ENCODE data around the gene SIM2. TPM values are rescaled to one million over a fixed set of nuclear protein-coding genes. Genes with fewer than 3 reads are reported as not detected.

The SIM2 gene
- total and polyA plus RNA-seq, 2 donors (not counting 1 experiment from before 2014, with no cell fraction given) = not detected

DNA sequence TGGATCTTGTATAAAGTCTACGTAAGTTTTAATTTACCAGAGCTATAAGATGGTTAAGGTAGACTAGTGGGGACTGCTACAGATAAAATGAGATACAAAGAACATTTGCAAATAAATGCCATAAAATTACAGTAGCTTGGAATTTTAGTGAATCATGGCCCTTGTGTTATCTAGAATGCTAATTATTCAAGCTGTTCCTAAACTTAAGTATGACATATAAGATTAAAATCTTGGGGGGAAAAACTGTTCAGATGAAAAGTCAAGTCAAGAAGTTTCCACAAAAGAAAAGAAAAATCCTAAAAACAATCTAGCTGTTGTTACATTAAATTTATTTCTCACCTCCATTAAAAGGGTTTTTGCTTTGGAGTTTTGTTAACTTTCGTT is 51.7 kb downstream of the SIM2 start:
- intact Hi-C loops (cut with micrococcal nuclease) = no loop called here
- Histone ChIP-seq H3K9ac (ENCODE audit: low read length) (no peak overlapping the region), H4K20me1 (ENCODE audit: control insufficient read depth, insufficient read depth, low read length, poor library complexity, severe bottlenecking) (no peaks in the 10 kb centered on the region), H3K4me2 (replicated peaks; ENCODE audit: low read depth, low read length, poor library complexity, severe bottlenecking) (no peak overlapping the region), H3K27ac (ENCODE audit: low read length in 2 of 2) (no peak overlapping the region), H3K36me3 (replicated peaks in 1 of 2; ENCODE audit: control extremely low read depth in 1 of 2, control insufficient read depth in 1 of 2, extremely low read depth in 1 of 2, insufficient read depth in 2 of 2, low read length in 1 of 2) (no peaks in the 10 kb centered on the region), H2AFZ (ENCODE audit: insufficient read depth, low read depth, low read length, poor library complexity, severe bottlenecking) (no peak overlapping the region), H3K27me3 (replicated peaks in 1 of 4; ENCODE audit: control extremely low read depth in 1 of 4, control insufficient read depth in 3 of 4, insufficient read depth in 4 of 4, low read length in 3 of 4) (peaks cover 0 to 21% (median 6%) of the 10 kb centered on the region in 4 experiments), H3K4me1 (ENCODE audit: control insufficient read depth in 2 of 2, insufficient read depth in 2 of 2, low read length in 2 of 2) (peaks cover 0 to 5% of the 10 kb centered on the region in 2 donors), H3K4me3 (ENCODE audit: control extremely low read depth in 1 of 5, extremely low read depth in 1 of 5, insufficient read depth in 1 of 5, low read depth in 2 of 5, low read length in 4 of 5) (no peak overlapping the region), H3K79me2 (ENCODE audit: control insufficient read depth, insufficient read depth, low read length) (no peaks in the 10 kb centered on the region), H3K9me3 (ENCODE audit: control extremely low read depth in 1 of 3, control insufficient read depth in 2 of 3, insufficient read depth in 1 of 3, low read length in 2 of 3) (peaks cover 0 to 3% (median 0%) of the 10 kb centered on the region in 3 donors)
- H3K4me1 Mint-ChIP-seq = peaks cover 7% of the 10 kb centered on the region
- no CpG with 5 or more reads among the region's 2 CpGs for WGBS (ENCODE audit: insufficient coverage)
- POLR2A ChIA-PET = no interaction called here
- no peaks in the 10 kb centered on the region for H3K9me3 Mint-ChIP-seq (ENCODE audit: insufficient read depth)
- H3K27me3 Mint-ChIP-seq = peaks cover 38% of the 10 kb centered on the region
- TF ChIP-seq, protein P1, sequence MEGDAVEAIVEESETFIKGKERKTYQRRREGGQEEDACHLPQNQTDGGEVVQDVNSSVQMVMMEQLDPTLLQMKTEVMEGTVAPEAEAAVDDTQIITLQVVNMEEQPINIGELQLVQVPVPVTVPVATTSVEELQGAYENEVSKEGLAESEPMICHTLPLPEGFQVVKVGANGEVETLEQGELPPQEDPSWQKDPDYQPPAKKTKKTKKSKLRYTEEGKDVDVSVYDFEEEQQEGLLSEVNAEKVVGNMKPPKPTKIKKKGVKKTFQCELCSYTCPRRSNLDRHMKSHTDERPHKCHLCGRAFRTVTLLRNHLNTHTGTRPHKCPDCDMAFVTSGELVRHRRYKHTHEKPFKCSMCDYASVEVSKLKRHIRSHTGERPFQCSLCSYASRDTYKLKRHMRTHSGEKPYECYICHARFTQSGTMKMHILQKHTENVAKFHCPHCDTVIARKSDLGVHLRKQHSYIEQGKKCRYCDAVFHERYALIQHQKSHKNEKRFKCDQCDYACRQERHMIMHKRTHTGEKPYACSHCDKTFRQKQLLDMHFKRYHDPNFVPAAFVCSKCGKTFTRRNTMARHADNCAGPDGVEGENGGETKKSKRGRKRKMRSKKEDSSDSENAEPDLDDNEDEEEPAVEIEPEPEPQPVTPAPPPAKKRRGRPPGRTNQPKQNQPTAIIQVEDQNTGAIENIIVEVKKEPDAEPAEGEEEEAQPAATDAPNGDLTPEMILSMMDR (IDR thresholded peaks at IDR 0.05) = no peak
- TF ChIP-seq EZH2 (IDR thresholded peaks at IDR 0.05; ENCODE audit: borderline replicate concordance, insufficient read depth, low read depth, low read length, poor library complexity, severe bottlenecking) = no peak
- ATAC-seq (ENCODE audit: low read depth) (no peak), DNase-seq (no peak)
- no peak overlapping the region for H3K27ac Mint-ChIP-seq
- H3K4me3 Mint-ChIP-seq = no peak overlapping the region
- CTCF ChIA-PET = no interaction called here

DNA sequence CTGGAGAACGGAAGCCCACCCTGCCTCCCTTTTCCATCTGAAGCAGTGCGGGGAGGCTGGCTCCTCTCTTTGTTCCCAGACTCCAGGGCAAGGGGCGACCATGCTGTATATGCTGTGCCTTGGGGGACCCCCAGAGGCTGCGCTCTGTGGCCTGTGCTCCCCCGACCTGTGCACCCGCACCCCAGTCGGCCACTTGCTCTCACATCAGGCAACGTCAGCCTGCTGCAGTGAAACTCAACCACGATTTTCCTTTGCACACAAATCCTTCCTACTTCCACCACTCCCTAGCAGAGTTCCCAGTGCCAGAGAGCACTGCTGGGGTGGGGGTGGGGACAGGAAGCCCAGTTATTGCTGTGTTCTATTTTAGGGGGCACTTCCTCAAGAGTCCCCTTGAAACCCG is 52.5 kb downstream of the SIM2 start:
- no peak overlapping the region for H3K4me3 Mint-ChIP-seq
- H3K4me2 ChIP-seq (replicated peaks; ENCODE audit: low read depth, low read length, poor library complexity, severe bottlenecking) = no peak overlapping the region
- peaks cover 34% of the 10 kb centered on the region for H3K27me3 Mint-ChIP-seq
- H3K36me3 ChIP-seq (replicated peaks in 1 of 2; ENCODE audit: control extremely low read depth in 1 of 2, control insufficient read depth in 1 of 2, extremely low read depth in 1 of 2, insufficient read depth in 2 of 2, low read length in 1 of 2) = peaks cover 0 to under 1% of the 10 kb centered on the region in 2 experiments
- H3K27ac ChIP-seq (ENCODE audit: low read length in 2 of 2) = no peak overlapping the region
- peaks cover 0 to 5% of the 10 kb centered on the region in 2 donors for H3K4me1 ChIP-seq (ENCODE audit: control insufficient read depth in 2 of 2, insufficient read depth in 2 of 2, low read length in 2 of 2)
- no peaks in the 10 kb centered on the region for H3K9me3 Mint-ChIP-seq (ENCODE audit: insufficient read depth)
- H3K79me2 ChIP-seq (ENCODE audit: control insufficient read depth, insufficient read depth, low read length) = no peaks in the 10 kb centered on the region
- ChIA-PET CTCF (no interaction called here), POLR2A (no interaction called here)
- no peak overlapping the region for H3K9ac ChIP-seq (ENCODE audit: low read length)
- H3K27ac Mint-ChIP-seq = no peak overlapping the region
- 96% methylated on average over 3 of the region's 10 CpGs for WGBS (ENCODE audit: insufficient coverage)
- H3K27me3 ChIP-seq (replicated peaks in 1 of 4; ENCODE audit: control extremely low read depth in 1 of 4, control insufficient read depth in 3 of 4, insufficient read depth in 4 of 4, low read length in 3 of 4) = peaks cover 0 to 14% (median 4%) of the 10 kb centered on the region in 4 experiments
- H3K9me3 ChIP-seq (ENCODE audit: control extremely low read depth in 1 of 3, control insufficient read depth in 2 of 3, insufficient read depth in 1 of 3, low read length in 2 of 3) = no peaks in the 10 kb centered on the region
- no peak for ATAC-seq (ENCODE audit: low read depth)
- no peak for TF ChIP-seq EZH2 (IDR thresholded peaks at IDR 0.05; ENCODE audit: borderline replicate concordance, insufficient read depth, low read depth, low read length, poor library complexity, severe bottlenecking)
- TF ChIP-seq, protein P1 (IDR thresholded peaks at IDR 0.05) = no peak
- H2AFZ ChIP-seq (ENCODE audit: insufficient read depth, low read depth, low read length, poor library complexity, severe bottlenecking) = no peak overlapping the region
- H3K4me1 Mint-ChIP-seq = peaks cover 7% of the 10 kb centered on the region
- intact Hi-C loops (cut with micrococcal nuclease) = no loop called here
- DNase-seq = no peak
- no peak overlapping the region for H3K4me3 ChIP-seq (ENCODE audit: control extremely low read depth in 1 of 5, extremely low read depth in 1 of 5, insufficient read depth in 1 of 5, low read depth in 2 of 5, low read length in 4 of 5)
- H4K20me1 ChIP-seq (ENCODE audit: control insufficient read depth, insufficient read depth, low read length, poor library complexity, severe bottlenecking) = no peaks in the 10 kb centered on the region

Measured in B cell (primary cell).